K562 (cell line): ENCODE measurements around the gene SAE1. TPM values are rescaled to one million over a fixed set of nuclear protein-coding genes. Genes with fewer than 3 reads are reported as not detected.

Experiments
- ATAC-seq: fragments of 200-7000 bp; cut with Tn5 transposase; 3 replicates; pipeline ENCODE4 v1.9.1; 2020; ENCODE audit warnings: moderate library complexity
- BruUV-seq: library from RNA; stranded (reverse); fragments of 400-500 nt; replicated peaks from 2 replicates; lab custom pipeline; 2021; lab: Mats Ljungman, UMichigan
- CTCF ChIA-PET: fragments of 300-600 bp; formaldehyde crosslinking; extraction: SDS; loops from one replicate; lab custom pipeline; 2021; ENCODE audit warnings: low intra/inter-chr PET ratio; lab: Yijun Ruan, JAX
- POLR2A ChIA-PET: fragments of 300-600, 350-650 bp; sonication (Branson Sonifier 250); formaldehyde crosslinking; extraction: SDS; loops from one replicate; lab custom pipeline; 2021; ENCODE audit warnings: antibody characterized with exemption, inconsistent platforms; lab: Yijun Ruan, JAX
- DNase-seq, 4 experiments: peaks; one replicate each; pipeline versions ENCODE4 v3.0.0 to v3.0.0-alpha.2; 2011 to 2018; ENCODE audit warnings: low spot score in 3 of 4, mixed read lengths in 3 of 4; ENCODE audit errors: extremely low read depth in 1 of 4
- FAIRE-seq: peaks from 2 replicates; lab custom pipeline; 2011; peaks lifted over from hg19 to GRCh38; lab: Jason Lieb, UNC
- H2AFZ ChIP-seq: 2 replicates; pipeline ENCODE4 v1.6.0; 2011; ENCODE audit warnings: low read depth, low read length, control low read depth, inconsistent platforms
- H3K27ac ChIP-seq: fragments of 200-600 bp; 3 replicates; pipeline ENCODE4 v1.8.0; 2011; ENCODE audit warnings: low read depth, mild to moderate bottlenecking, control low read depth, inconsistent platforms, low read length, moderate library complexity, mixed read lengths; ENCODE audit errors: extremely low read depth
- H3K27me3 ChIP-seq, 2 experiments: fragments of 300-600 bp in 1 of 2; 2 replicates in 1 of 2; 3 replicates in 1 of 2; pipeline versions ENCODE4 v1.6.0 to v1.8.0; 2011; ENCODE audit warnings: inconsistent platforms in 2 of 2, low read length in 2 of 2, mild to moderate bottlenecking in 1 of 2, mixed read lengths in 1 of 2, moderate library complexity in 1 of 2; ENCODE audit not compliant: control insufficient read depth in 2 of 2, insufficient read depth in 2 of 2
- H3K36me3 ChIP-seq: fragments of 300-600 bp; 3 replicates; pipeline ENCODE4 v1.8.0; 2011; ENCODE audit warnings: mild to moderate bottlenecking, low read length, inconsistent platforms; ENCODE audit not compliant: control insufficient read depth, insufficient read depth
- H3K4me1 ChIP-seq, 2 experiments: fragments of 200-600 bp in 1 of 2; replicated peaks in 1 of 2; 2 replicates in 1 of 2; 3 replicates in 1 of 2; pipeline versions ENCODE4 v1.5.1 to v1.8.0; 2011; ENCODE audit warnings: inconsistent platforms in 2 of 2, low read length in 2 of 2, mild to moderate bottlenecking in 1 of 2, mixed read lengths in 1 of 2, moderate library complexity in 1 of 2; ENCODE audit not compliant: control insufficient read depth in 2 of 2, insufficient read depth in 2 of 2
- H3K4me2 ChIP-seq: 2 replicates; pipeline ENCODE4 v1.6.1; 2011; ENCODE audit warnings: low read length, control low read depth, inconsistent platforms, mixed read lengths; ENCODE audit not compliant: insufficient read depth
- H3K4me3 ChIP-seq: fragments of 200-600 bp; sonication (generic), shearing (Covaris generic); 2 replicates; pipeline ENCODE4 v1.5.1; 2016; ENCODE audit warnings: control low read depth, inconsistent platforms
- H3K79me2 ChIP-seq: fragments of 200-600 bp; 3 replicates; pipeline ENCODE4 v1.8.0; 2011; ENCODE audit warnings: low read length, inconsistent platforms; ENCODE audit not compliant: control insufficient read depth, insufficient read depth
- H3K9ac ChIP-seq, 2 experiments: 2 replicates each; pipeline versions ENCODE4 v1.6.0 to v1.6.1; 2011; ENCODE audit warnings: low read depth in 2 of 2, low read length in 2 of 2, control low read depth in 1 of 2, inconsistent platforms in 1 of 2, mild to moderate bottlenecking in 1 of 2, mixed read lengths in 1 of 2; ENCODE audit not compliant: insufficient read depth in 1 of 2
- H3K9me1 ChIP-seq: one replicate; pipeline ENCODE4 v1.6.0; 2011; ENCODE audit warnings: inconsistent platforms, mild to moderate bottlenecking, low read length, moderate library complexity; ENCODE audit not compliant: control insufficient read depth, insufficient read depth
- H3K9me3 ChIP-seq: replicated peaks from 2 replicates; pipeline ENCODE4 v1.5.1; 2011; ENCODE audit warnings: low read depth, low read length, inconsistent platforms; ENCODE audit not compliant: control insufficient read depth, insufficient read depth
- H4K20me1 ChIP-seq: replicated peaks from 2 replicates; pipeline ENCODE4 v1.6.1; 2011; ENCODE audit warnings: low read length, inconsistent platforms, mixed read lengths; ENCODE audit not compliant: control insufficient read depth, insufficient read depth
- ARID3A ChIP-seq: IDR thresholded peaks from 2 replicates; pipeline ENCODE4 v1.6.1; 2012; ENCODE audit warnings: low read depth, low read length, improper control_type of control experiment, borderline replicate concordance
- GATAD2A ChIP-seq: fragments of 450-650 bp; IDR thresholded peaks from 2 replicates; pipeline ENCODE4 v1.6.1; 2017
- GTF2F1 ChIP-seq: IDR thresholded peaks from 2 replicates; pipeline ENCODE4 v1.6.1; 2011; ENCODE audit warnings: low read depth, low read length, improper control_type of control experiment
- HDAC2 ChIP-seq: fragments of 450-650 bp; IDR thresholded peaks from 2 replicates; pipeline ENCODE4 v1.6.1; 2016; ENCODE audit warnings: mild to moderate bottlenecking
- KAT2B ChIP-seq: IDR thresholded peaks from one replicate; pipeline ENCODE4 v1.6.1; 2012; ENCODE audit warnings: low read depth, mild to moderate bottlenecking, control low read depth, inconsistent platforms, low read length, moderate library complexity
- KDM2B ChIP-seq: fragments of 250-450 bp; sonication (Bioruptor Pico); IDR thresholded peaks from 2 replicates; pipeline ENCODE4 v1.8.0; 2021; ENCODE audit warnings: mild to moderate bottlenecking, moderate library complexity
- PTTG1 ChIP-seq: fragments of 450-650 bp; IDR thresholded peaks from 2 replicates; pipeline ENCODE4 v1.6.1; 2016; ENCODE audit warnings: low read depth, mild to moderate bottlenecking, missing genetic modification characterization, missing compliant biosample characterization
- RAD51 ChIP-seq: fragments of 450-650 bp; IDR thresholded peaks from 2 replicates; pipeline ENCODE4 v1.7.1; 2016; ENCODE audit warnings: low read depth, mild to moderate bottlenecking, borderline replicate concordance
- SMAD3 ChIP-seq: fragments of 450-650 bp; formaldehyde crosslinking; conservative IDR thresholded peaks from 2 replicates; pipeline ENCODE4 v1.4.0; 2020; ENCODE audit warnings: mild to moderate bottlenecking
- TBP ChIP-seq: optimal IDR thresholded peaks from 2 replicates; pipeline ENCODE3; 2011; ENCODE audit warnings: low read depth, low read length, improper control_type of control experiment
- U2AF2 ChIP-seq: fragments of 200-400 bp; formaldehyde crosslinking; optimal IDR thresholded peaks from 2 replicates; pipeline ENCODE3; 2017; ENCODE audit warnings: low read depth, mild to moderate bottlenecking, low read length
- ZBTB17 ChIP-seq: fragments of 450-650 bp; formaldehyde crosslinking; IDR thresholded peaks from 2 replicates; pipeline ENCODE4 v1.4.0; 2020; ENCODE audit warnings: mild to moderate bottlenecking
- ZNF263 ChIP-seq: sonication (generic); formaldehyde crosslinking; IDR thresholded peaks from 2 replicates; pipeline ENCODE4 v1.8.0; 2022; ENCODE audit warnings: mild to moderate bottlenecking, missing genetic modification reagents, borderline replicate concordance
- ZNF57 ChIP-seq: fragments of 450-650 bp; formaldehyde crosslinking; IDR thresholded peaks from 2 replicates; pipeline ENCODE4 v1.4.0; 2020; ENCODE audit warnings: mild to moderate bottlenecking, moderate library complexity
- ZNF766 ChIP-seq: fragments of 200-800 bp; sonication (Bioruptor generic); conservative IDR thresholded peaks from 2 replicates; pipeline ENCODE4 v1.6.1; 2016; ENCODE audit warnings: missing genetic modification characterization, missing compliant biosample characterization
- WGBS: fragments of 100-300 bp; shearing (Covaris generic); methylation state at CpG from one replicate; pipeline ENCODE4 v1.1.6; 2016; ENCODE audit warnings: low coverage, mixed read lengths; ENCODE audit not compliant: insufficient coverage; ENCODE audit errors: missing lambda C conversion rate; 5-methylcytosine and 5-hydroxymethylcytosine counted together
- in situ Hi-C: fragments of 300-500 bp; cut with MboI; formaldehyde crosslinking; loops from 4 replicates; pipeline ENCODE4 v1.15.0; 2018; ENCODE audit warnings: inconsistent platforms, mixed read lengths
- intact Hi-C: fragments of 100-400 bp; cut with micrococcal nuclease; formaldehyde crosslinking; loops from 2 replicates; pipeline ENCODE4 v1.14.2; 2022
- polyA plus RNA-seq, 8 experiments: library from polyadenylated mRNA; depleted of rRNA in 4 of 8; stranded (reverse) in 5 of 8; unstranded in 3 of 8; fragments of >200 nt; fragmentation: Nextera tagmentation in 2 of 8; fragmentation: Illumina TruSeq in 1 of 8; extraction: Ambion mirVana in 2 of 8; extraction: Trizol in 1 of 8; gene quantifications; 2 replicates each; pipeline versions ENCODE4 v1.2.1 to v1.2.3, GENCODE V29; 2011 to 2014; ENCODE audit warnings: inconsistent platforms in 1 of 8, missing spikeins in 1 of 8
- total RNA-seq, 7 experiments: library from RNA; depleted of rRNA in 6 of 7; stranded (reverse); fragments of >200 nt in 6 of 7; fragmentation: Illumina TruSeq in 2 of 7; extraction: Trizol in 2 of 7; gene quantifications; 2 replicates each; pipeline versions ENCODE4 v1.2.1 to v1.2.3, GENCODE V29; 2011 to 2021; ENCODE audit warnings: low replicate concordance in 1 of 7
- TF ChIP-seq, protein P1 (sequence below): fragments of 450-650 bp; formaldehyde crosslinking; IDR thresholded peaks from 2 replicates; pipeline ENCODE4 v1.4.0; 2020; ENCODE audit warnings: mild to moderate bottlenecking, moderate library complexity

SAE1 gene
- total and polyA plus RNA-seq, 9 of the 15 experiments (the other 6 are each of a cell fraction or from before 2014, with no cell fraction given): 82.8 to 299 (median 217) TPM

- FAIRE-seq (no peak), DNase-seq (no peak), ATAC-seq (no peak)
- H3K36me3 ChIP-seq: peaks cover 89% of the 10 kb centered on the region
- H3K9ac ChIP-seq: no peak overlapping the region
- CTCF ChIA-PET: no interaction called here
- H3K9me1 ChIP-seq: no peaks in the 10 kb centered on the region
- no peak for TF ChIP-seq ZNF57 (CRISPR knock-in tag)
- TF ChIP-seq KAT2B: no peak
- no peak for TF ChIP-seq ZBTB17
- TF ChIP-seq, protein P1, sequence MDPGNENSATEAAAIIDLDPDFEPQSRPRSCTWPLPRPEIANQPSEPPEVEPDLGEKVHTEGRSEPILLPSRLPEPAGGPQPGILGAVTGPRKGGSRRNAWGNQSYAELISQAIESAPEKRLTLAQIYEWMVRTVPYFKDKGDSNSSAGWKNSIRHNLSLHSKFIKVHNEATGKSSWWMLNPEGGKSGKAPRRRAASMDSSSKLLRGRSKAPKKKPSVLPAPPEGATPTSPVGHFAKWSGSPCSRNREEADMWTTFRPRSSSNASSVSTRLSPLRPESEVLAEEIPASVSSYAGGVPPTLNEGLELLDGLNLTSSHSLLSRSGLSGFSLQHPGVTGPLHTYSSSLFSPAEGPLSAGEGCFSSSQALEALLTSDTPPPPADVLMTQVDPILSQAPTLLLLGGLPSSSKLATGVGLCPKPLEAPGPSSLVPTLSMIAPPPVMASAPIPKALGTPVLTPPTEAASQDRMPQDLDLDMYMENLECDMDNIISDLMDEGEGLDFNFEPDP (CRISPR knock-in tag): no peak
- no peak for TF ChIP-seq GATAD2A
- TF ChIP-seq KDM2B (CRISPR knock-in tag): no peak
- no peak for TF ChIP-seq HDAC2
- TF ChIP-seq ARID3A: no peak
- TF ChIP-seq ZNF766: no peak
- no peak for TF ChIP-seq TBP
- no peak for TF ChIP-seq ZNF263 (CRISPR knock-in tag)
- no peak for TF ChIP-seq SMAD3 (CRISPR knock-in tag)
- TF ChIP-seq RAD51: no peak
- TF ChIP-seq GTF2F1: no peak
- TF ChIP-seq PTTG1 (tag): no peak
- no peak for TF ChIP-seq U2AF2
- no TSS peak for BruUV-seq
- in situ Hi-C loops: no loop called here
- POLR2A ChIA-PET: interaction anchor here (0.8 kb wide), 1 partner anchor 18 kb away, joined by 4 read pairs; no protein-coding TSS in a partner anchor
- WGBS: 95% methylated on average over 18 of the region's 19 CpGs
- H3K4me3 ChIP-seq: no peak overlapping the region
- no peaks in the 10 kb centered on the region for H3K9me3 ChIP-seq
- H3K79me2 ChIP-seq: peaks cover 13% of the 10 kb centered on the region
- no peak overlapping the region for H3K27ac ChIP-seq
- intact Hi-C loops: no loop called here
- H4K20me1 ChIP-seq: no peaks in the 10 kb centered on the region; the same call in 1 of the 2 replicates
- H3K4me2 ChIP-seq: no peak overlapping the region
- no peaks in the 10 kb centered on the region for H3K27me3 ChIP-seq
- no peak overlapping the region for H2AFZ ChIP-seq
- H3K4me1 ChIP-seq: no peaks in the 10 kb centered on the region; a peak in 1 of 5 replicates
These were observed 42.2 kb downstream of the SAE1 start for GRCh38 chr19:47172666-47173455.
